ENCODE results near the gene TMEM135. TPM values are rescaled to one million over a fixed set of nuclear protein-coding genes. Genes with fewer than 3 reads are reported as not detected.

TMEM135 gene
- total RNA-seq, 1 donor from 2014 or later: 46.4 TPM

GRCh38 chr11:87013912-87014825, 23.6 kb upstream of the TMEM135 start:
- H3K79me2 ChIP-seq (ENCODE audit: low read depth): no peaks in the 10 kb centered on the region

DNA sequence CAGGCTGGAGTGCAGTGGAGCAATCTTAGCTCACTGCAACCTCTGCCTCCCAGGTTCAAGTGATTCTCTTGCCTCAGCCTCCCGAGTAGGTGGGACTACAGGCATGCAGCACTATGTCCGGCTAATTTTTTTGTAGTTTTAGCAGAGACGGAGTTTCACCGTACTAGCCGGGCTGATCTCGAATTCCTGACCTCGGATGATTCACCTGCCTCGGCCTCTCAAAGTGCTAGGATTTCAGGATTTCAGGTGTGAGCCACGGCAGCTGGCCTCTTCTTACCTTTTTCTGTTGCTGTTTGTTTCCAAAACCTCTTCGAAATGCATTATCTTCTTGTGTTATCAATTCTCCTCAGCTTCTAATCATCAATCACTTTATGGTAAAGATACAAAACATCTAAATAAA, 22.1 kb upstream of the TMEM135 start:
- Histone ChIP-seq H4K20me1 (ENCODE audit: low read depth) (no peaks in the 10 kb centered on the region), H3K79me2 (ENCODE audit: low read depth) (no peaks in the 10 kb centered on the region), H3K27me3 (no peaks in the 10 kb centered on the region), H2AFZ (replicated peaks) (no peak overlapping the region), H3K4me1 (peaks cover 20% of the 10 kb centered on the region), H3F3A (ENCODE audit: low read depth) (peaks cover 8% of the 10 kb centered on the region), H3K9me3 (ENCODE audit: low read depth) (peaks cover 5% of the 10 kb centered on the region), H3K36me3 (no peaks in the 10 kb centered on the region), H3K9ac (no peak overlapping the region), H3K4me2 (no peak overlapping the region), H3K4me3 (no peak overlapping the region), H3K27ac (no peak overlapping the region)
- peaks cover 15% of the 10 kb centered on the region for H3K4me1 Mint-ChIP-seq
- H3K27ac Mint-ChIP-seq: no peak overlapping the region
- H3K4me3 Mint-ChIP-seq: no peak overlapping the region
- no peak for TF ChIP-seq EZH2phosphoT487 (IDR thresholded peaks at IDR 0.05)
- no peak for TF ChIP-seq CTCF (IDR thresholded peaks at IDR 0.05)
- TF ChIP-seq EZH2 (IDR thresholded peaks at IDR 0.05): no peak
- H3K27me3 Mint-ChIP-seq (ENCODE audit: insufficient read depth, low read depth): peaks cover 4% of the 10 kb centered on the region
- peaks cover 15% of the 10 kb centered on the region for H3K9me3 Mint-ChIP-seq
- DNase-seq (ENCODE audit: low spot score): no peak
- no peaks in the 10 kb centered on the region for H3K36me3 Mint-ChIP-seq

More at GRCh38 chr11:87013912-87014825, 23.6 kb upstream of the TMEM135 start:
- no peak for DNase-seq (ENCODE audit: low spot score)
- H3K4me2 ChIP-seq: no peak overlapping the region
- no peak overlapping the region for H2AFZ ChIP-seq (replicated peaks)
- no peak overlapping the region for H3K27ac ChIP-seq
- no peaks in the 10 kb centered on the region for H3K36me3 Mint-ChIP-seq
- TF ChIP-seq CTCF (IDR thresholded peaks at IDR 0.05) (no peak), EZH2phosphoT487 (IDR thresholded peaks at IDR 0.05) (no peak), EZH2 (IDR thresholded peaks at IDR 0.05) (no peak)
- no peak overlapping the region for H3K4me3 Mint-ChIP-seq
- peaks cover 8% of the 10 kb centered on the region for H3F3A ChIP-seq (ENCODE audit: low read depth)
- H3K27ac Mint-ChIP-seq: no peak overlapping the region
- H3K9ac ChIP-seq: no peak overlapping the region
- peaks cover 4% of the 10 kb centered on the region for H3K4me1 Mint-ChIP-seq
- peaks cover 9% of the 10 kb centered on the region for H3K9me3 Mint-ChIP-seq
- H3K9me3 ChIP-seq (ENCODE audit: low read depth): peaks cover 3% of the 10 kb centered on the region
- no peaks in the 10 kb centered on the region for H4K20me1 ChIP-seq (ENCODE audit: low read depth)
- peaks cover 4% of the 10 kb centered on the region for H3K27me3 Mint-ChIP-seq (ENCODE audit: insufficient read depth, low read depth)
- peaks cover 9% of the 10 kb centered on the region for H3K4me1 ChIP-seq
- no peaks in the 10 kb centered on the region for H3K27me3 ChIP-seq
- no peak overlapping the region for H3K4me3 ChIP-seq
- H3K36me3 ChIP-seq: no peaks in the 10 kb centered on the region

GRCh38 chr11:87019613-87020271, 18.0 kb upstream of the TMEM135 start:
- peaks cover 15% of the 10 kb centered on the region for H3K4me1 Mint-ChIP-seq
- DNase-seq (ENCODE audit: low spot score): no peak
- no peaks in the 10 kb centered on the region for H4K20me1 ChIP-seq (ENCODE audit: low read depth)

More at GRCh38 chr11:87019613-87020271, 18.0 kb upstream of the TMEM135 start:
- H3K27me3 Mint-ChIP-seq (ENCODE audit: insufficient read depth, low read depth): peaks cover 6% of the 10 kb centered on the region
- no peaks in the 10 kb centered on the region for H3K36me3 Mint-ChIP-seq
- no peak overlapping the region for H2AFZ ChIP-seq (replicated peaks)
- H3K27ac ChIP-seq: no peak overlapping the region
- H3K27ac Mint-ChIP-seq: no peak overlapping the region
- TF ChIP-seq EZH2phosphoT487 (IDR thresholded peaks at IDR 0.05): no peak
- TF ChIP-seq EZH2 (IDR thresholded peaks at IDR 0.05): no peak
- no peak for TF ChIP-seq CTCF (IDR thresholded peaks at IDR 0.05)
- H3K4me1 ChIP-seq: peaks cover 26% of the 10 kb centered on the region
- H3K27me3 ChIP-seq: no peaks in the 10 kb centered on the region
- H3K36me3 ChIP-seq: no peaks in the 10 kb centered on the region
- no peaks in the 10 kb centered on the region for H3K79me2 ChIP-seq (ENCODE audit: low read depth)
- H3K4me3 ChIP-seq: no peak overlapping the region
- H3K9me3 ChIP-seq (ENCODE audit: low read depth): peaks cover 5% of the 10 kb centered on the region
- no peak overlapping the region for H3K4me2 ChIP-seq
- H3K9ac ChIP-seq: no peak overlapping the region
- peaks cover 22% of the 10 kb centered on the region for H3K9me3 Mint-ChIP-seq
- no peak overlapping the region for H3K4me3 Mint-ChIP-seq
- peaks cover 8% of the 10 kb centered on the region for H3F3A ChIP-seq (ENCODE audit: low read depth)

Data from neural progenitor cell (in vitro differentiated cells).